ENCODE measurements around the gene DYNC2I2. TPM values are rescaled to one million over a fixed set of nuclear protein-coding genes. Genes with fewer than 3 reads are reported as not detected.

The DYNC2I2 gene
- total and polyA plus RNA-seq, 2 of the 4 experiments (the other 2 are of a cell fraction), result 33.7 to 37.1 TPM

GRCh38 chr9:128642675-128643245 is 13.9 kb downstream of the DYNC2I2 start:
- no CpG with 5 or more reads among the region's 12 CpGs for WGBS, 2 experiments (ENCODE audit: extremely low coverage in 2 of 2, insufficient read length in 1 of 2)
- intact Hi-C loops (cut with micrococcal nuclease), result no loop called here
- CTCF ChIA-PET, result no interaction called here
- peaks cover 14 to 40% of the 10 kb centered on the region in 2 experiments; a peak in 3 of 4 replicates for H3K79me1 ChIP-seq (ENCODE audit: low read depth in 1 of 2, low read length in 2 of 2)
- H3K4me1 ChIP-seq (ENCODE audit: control insufficient read depth, insufficient read depth, low read length), result peaks cover 4% of the 10 kb centered on the region
- no peaks in the 10 kb centered on the region for H3K9me3 ChIP-seq (ENCODE audit: control insufficient read depth, insufficient read depth, low read length)
- no peaks in the 10 kb centered on the region for H3K27me3 ChIP-seq (ENCODE audit: control insufficient read depth, insufficient read depth, low read length)
- H3K23ac ChIP-seq (ENCODE audit: low read depth, low read length), result no peak overlapping the region
- H3K4me3 ChIP-seq (ENCODE audit: insufficient read depth, low read depth, low read length), result no peak overlapping the region
- no peaks in the 10 kb centered on the region for H4K20me1 ChIP-seq (ENCODE audit: insufficient read depth, low read length)
- no peak for DNase-seq
- dilution Hi-C loops (cut with HindIII; ENCODE audit: low sequenced_read_pairs, unreplicated experiment), result no loop called here
- no peak overlapping the region for H2BK15ac ChIP-seq (ENCODE audit: low read depth, low read length)
- no peak overlapping the region for H3K18ac ChIP-seq (ENCODE audit: low read depth, low read length)
- no peak overlapping the region for H2AK5ac ChIP-seq (ENCODE audit: low read depth, low read length)
- no peak overlapping the region for H4K91ac ChIP-seq (ENCODE audit: insufficient read depth, low read depth, low read length)
- no peak overlapping the region for H2BK20ac ChIP-seq (ENCODE audit: low read depth, low read length)
- no peak overlapping the region for H3K27ac ChIP-seq (ENCODE audit: insufficient read depth, low read length)
- H4K5ac ChIP-seq (ENCODE audit: low read depth, low read length), result no peak overlapping the region
- no peak overlapping the region for H3K4ac ChIP-seq (ENCODE audit: low read depth, low read length)
- H3K56ac ChIP-seq (ENCODE audit: extremely low read depth, insufficient read depth, low read length), result no peak overlapping the region
- H4K8ac ChIP-seq (ENCODE audit: low read depth in 2 of 2, low read length in 2 of 2), result no peak overlapping the region
- no peak overlapping the region for H3K4me2 ChIP-seq (ENCODE audit: low read depth, low read length)
- H3K36me3 ChIP-seq (ENCODE audit: control insufficient read depth, insufficient read depth, low read length), result peaks cover 4% of the 10 kb centered on the region
- in situ Hi-C loops (cut with MboI; ENCODE audit: low sequenced_read_pairs), result no loop called here
- H3K9ac ChIP-seq (ENCODE audit: low read depth, low read length), result no peak overlapping the region
- ATAC-seq (ENCODE audit: low read depth), result no peak
- TF ChIP-seq RFX5 (IDR thresholded peaks at IDR 0.05; ENCODE audit: low read depth, low read length), result no peak
- TF ChIP-seq CEBPB (IDR thresholded peaks at IDR 0.05; ENCODE audit: low read depth, low read length), result no peak
- TF ChIP-seq, protein P1, sequence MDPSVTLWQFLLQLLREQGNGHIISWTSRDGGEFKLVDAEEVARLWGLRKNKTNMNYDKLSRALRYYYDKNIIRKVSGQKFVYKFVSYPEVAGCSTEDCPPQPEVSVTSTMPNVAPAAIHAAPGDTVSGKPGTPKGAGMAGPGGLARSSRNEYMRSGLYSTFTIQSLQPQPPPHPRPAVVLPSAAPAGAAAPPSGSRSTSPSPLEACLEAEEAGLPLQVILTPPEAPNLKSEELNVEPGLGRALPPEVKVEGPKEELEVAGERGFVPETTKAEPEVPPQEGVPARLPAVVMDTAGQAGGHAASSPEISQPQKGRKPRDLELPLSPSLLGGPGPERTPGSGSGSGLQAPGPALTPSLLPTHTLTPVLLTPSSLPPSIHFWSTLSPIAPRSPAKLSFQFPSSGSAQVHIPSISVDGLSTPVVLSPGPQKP (IDR thresholded peaks at IDR 0.05; ENCODE audit: borderline replicate concordance, low read depth, low read length), result no peak
- no peak for TF ChIP-seq POLR2A (IDR thresholded peaks at IDR 0.05; ENCODE audit: low read depth, low read length)
- no peak for TF ChIP-seq MXI1 (IDR thresholded peaks at IDR 0.05; ENCODE audit: borderline replicate concordance, low read depth, low read length)
- no peak for TF ChIP-seq MAFK (IDR thresholded peaks at IDR 0.05; ENCODE audit: low read depth, low read length)
- no peak for TF ChIP-seq RCOR1 (IDR thresholded peaks at IDR 0.05; ENCODE audit: insufficient replicate concordance, low read length)
- no peak for TF ChIP-seq CHD1 (IDR thresholded peaks at IDR 0.05; ENCODE audit: low read depth, low read length)
- TF ChIP-seq, protein P2, sequence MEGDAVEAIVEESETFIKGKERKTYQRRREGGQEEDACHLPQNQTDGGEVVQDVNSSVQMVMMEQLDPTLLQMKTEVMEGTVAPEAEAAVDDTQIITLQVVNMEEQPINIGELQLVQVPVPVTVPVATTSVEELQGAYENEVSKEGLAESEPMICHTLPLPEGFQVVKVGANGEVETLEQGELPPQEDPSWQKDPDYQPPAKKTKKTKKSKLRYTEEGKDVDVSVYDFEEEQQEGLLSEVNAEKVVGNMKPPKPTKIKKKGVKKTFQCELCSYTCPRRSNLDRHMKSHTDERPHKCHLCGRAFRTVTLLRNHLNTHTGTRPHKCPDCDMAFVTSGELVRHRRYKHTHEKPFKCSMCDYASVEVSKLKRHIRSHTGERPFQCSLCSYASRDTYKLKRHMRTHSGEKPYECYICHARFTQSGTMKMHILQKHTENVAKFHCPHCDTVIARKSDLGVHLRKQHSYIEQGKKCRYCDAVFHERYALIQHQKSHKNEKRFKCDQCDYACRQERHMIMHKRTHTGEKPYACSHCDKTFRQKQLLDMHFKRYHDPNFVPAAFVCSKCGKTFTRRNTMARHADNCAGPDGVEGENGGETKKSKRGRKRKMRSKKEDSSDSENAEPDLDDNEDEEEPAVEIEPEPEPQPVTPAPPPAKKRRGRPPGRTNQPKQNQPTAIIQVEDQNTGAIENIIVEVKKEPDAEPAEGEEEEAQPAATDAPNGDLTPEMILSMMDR (conservative IDR thresholded peaks at IDR 0.05; ENCODE audit: low read depth, low read length), result no peak
- no peak for TF ChIP-seq BHLHE40 (IDR thresholded peaks at IDR 0.05; ENCODE audit: low read depth, low read length)
- TF ChIP-seq FOS (IDR thresholded peaks at IDR 0.05; ENCODE audit: low read depth, low read length), result no peak
- TF ChIP-seq SMC3 (IDR thresholded peaks at IDR 0.05; ENCODE audit: low read depth, low read length), result no peak
- TF ChIP-seq MAZ (IDR thresholded peaks at IDR 0.05; ENCODE audit: borderline replicate concordance, low read depth, low read length), result no peak
- no peak for TF ChIP-seq RAD21 (IDR thresholded peaks at IDR 0.05; ENCODE audit: low read length)
- TF ChIP-seq, protein P3, sequence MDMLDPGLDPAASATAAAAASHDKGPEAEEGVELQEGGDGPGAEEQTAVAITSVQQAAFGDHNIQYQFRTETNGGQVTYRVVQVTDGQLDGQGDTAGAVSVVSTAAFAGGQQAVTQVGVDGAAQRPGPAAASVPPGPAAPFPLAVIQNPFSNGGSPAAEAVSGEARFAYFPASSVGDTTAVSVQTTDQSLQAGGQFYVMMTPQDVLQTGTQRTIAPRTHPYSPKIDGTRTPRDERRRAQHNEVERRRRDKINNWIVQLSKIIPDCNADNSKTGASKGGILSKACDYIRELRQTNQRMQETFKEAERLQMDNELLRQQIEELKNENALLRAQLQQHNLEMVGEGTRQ (IDR thresholded peaks at IDR 0.05; ENCODE audit: low read depth, low read length), result no peak
- no peak for TF ChIP-seq NFE2L2 (IDR thresholded peaks at IDR 0.05; ENCODE audit: low read depth, low read length)
- H3K14ac ChIP-seq (replicated peaks; ENCODE audit: low read depth, low read length), result no peak overlapping the region
- no TSS peak for BruUV-seq (replicated peaks)
- H3K9me1 ChIP-seq (ENCODE audit: insufficient read depth, low read length), result peaks cover 10% of the 10 kb centered on the region; the same call in 1 of the 2 replicates
- H2AFZ ChIP-seq (replicated peaks; ENCODE audit: low read length, poor library complexity), result no peak overlapping the region
- no peak overlapping the region for H2BK5ac ChIP-seq (ENCODE audit: low read depth, low read length, poor library complexity, severe bottlenecking)
- no peak overlapping the region for H2BK120ac ChIP-seq (ENCODE audit: low read depth, low read length)
- POLR2A ChIA-PET (ENCODE audit: unreplicated experiment), result interaction anchor here (0.6 kb wide), 1 partner anchor 44 kb away, joined by 3 read pairs; no protein-coding TSS in a partner anchor
- H2AK9ac ChIP-seq (replicated peaks; ENCODE audit: low read depth, low read length, poor library complexity), result no peak overlapping the region
